Panc1 (cell line): ENCODE data around the gene CELF2.

ENCODE experiments used
- POLR2AphosphoS5 ChIP-seq: IDR thresholded peaks from 2 replicates; pipeline ENCODE4 v1.6.1; 2012; ENCODE audit warnings: mild to moderate bottlenecking, low read depth, low read length, moderate library complexity
- SIN3A ChIP-seq: IDR thresholded peaks from 2 replicates; pipeline ENCODE4 v1.6.1; 2012; ENCODE audit warnings: low read depth, mild to moderate bottlenecking, low read length, moderate library complexity, borderline replicate concordance; ENCODE audit not compliant: insufficient read depth
- TCF7L2 ChIP-seq: IDR thresholded peaks from 2 replicates; pipeline ENCODE4 v1.6.1; 2011; ENCODE audit warnings: mild to moderate bottlenecking, low read depth, low read length, inconsistent platforms
- TF ChIP-seq, protein P1 (sequence below): fragments of 450-650 bp; IDR thresholded peaks from 2 replicates; pipeline ENCODE4 v1.5.1; 2017; ENCODE audit warnings: mild to moderate bottlenecking
- TF ChIP-seq, protein P2 (sequence below), 2 experiments: IDR thresholded peaks; 2 replicates each; pipeline ENCODE4 v1.6.1; 2011 to 2012; ENCODE audit warnings: low read depth in 2 of 2, control low read depth in 1 of 2, low read length in 1 of 2, mild to moderate bottlenecking in 1 of 2, moderate library complexity in 1 of 2; ENCODE audit not compliant: insufficient read depth in 1 of 2

DNA sequence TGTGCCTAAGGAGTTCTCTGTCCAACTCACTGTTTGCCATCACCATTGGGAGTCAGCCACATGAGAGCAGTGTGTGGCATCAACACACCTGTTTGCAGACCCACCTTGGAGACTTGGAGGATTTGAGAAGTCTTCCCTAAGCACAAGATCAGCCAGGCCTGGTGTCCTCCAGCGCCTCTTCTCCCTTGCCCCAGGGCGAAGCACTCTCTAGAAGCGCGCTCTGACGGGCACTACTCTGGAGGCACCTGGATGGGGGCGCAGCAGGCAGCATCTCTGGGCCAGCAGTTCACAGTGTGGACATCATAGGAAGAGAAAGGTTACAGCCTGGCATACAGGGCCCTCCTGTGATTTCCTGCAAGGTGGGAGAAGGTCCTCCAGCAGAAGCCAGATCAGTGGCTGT lies 289.3 kb downstream of the CELF2 start:
- TF ChIP-seq, protein P1, sequence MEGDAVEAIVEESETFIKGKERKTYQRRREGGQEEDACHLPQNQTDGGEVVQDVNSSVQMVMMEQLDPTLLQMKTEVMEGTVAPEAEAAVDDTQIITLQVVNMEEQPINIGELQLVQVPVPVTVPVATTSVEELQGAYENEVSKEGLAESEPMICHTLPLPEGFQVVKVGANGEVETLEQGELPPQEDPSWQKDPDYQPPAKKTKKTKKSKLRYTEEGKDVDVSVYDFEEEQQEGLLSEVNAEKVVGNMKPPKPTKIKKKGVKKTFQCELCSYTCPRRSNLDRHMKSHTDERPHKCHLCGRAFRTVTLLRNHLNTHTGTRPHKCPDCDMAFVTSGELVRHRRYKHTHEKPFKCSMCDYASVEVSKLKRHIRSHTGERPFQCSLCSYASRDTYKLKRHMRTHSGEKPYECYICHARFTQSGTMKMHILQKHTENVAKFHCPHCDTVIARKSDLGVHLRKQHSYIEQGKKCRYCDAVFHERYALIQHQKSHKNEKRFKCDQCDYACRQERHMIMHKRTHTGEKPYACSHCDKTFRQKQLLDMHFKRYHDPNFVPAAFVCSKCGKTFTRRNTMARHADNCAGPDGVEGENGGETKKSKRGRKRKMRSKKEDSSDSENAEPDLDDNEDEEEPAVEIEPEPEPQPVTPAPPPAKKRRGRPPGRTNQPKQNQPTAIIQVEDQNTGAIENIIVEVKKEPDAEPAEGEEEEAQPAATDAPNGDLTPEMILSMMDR, result no peak
- no peak for TF ChIP-seq POLR2AphosphoS5
- no peak for TF ChIP-seq SIN3A
- TF ChIP-seq, protein P2, sequence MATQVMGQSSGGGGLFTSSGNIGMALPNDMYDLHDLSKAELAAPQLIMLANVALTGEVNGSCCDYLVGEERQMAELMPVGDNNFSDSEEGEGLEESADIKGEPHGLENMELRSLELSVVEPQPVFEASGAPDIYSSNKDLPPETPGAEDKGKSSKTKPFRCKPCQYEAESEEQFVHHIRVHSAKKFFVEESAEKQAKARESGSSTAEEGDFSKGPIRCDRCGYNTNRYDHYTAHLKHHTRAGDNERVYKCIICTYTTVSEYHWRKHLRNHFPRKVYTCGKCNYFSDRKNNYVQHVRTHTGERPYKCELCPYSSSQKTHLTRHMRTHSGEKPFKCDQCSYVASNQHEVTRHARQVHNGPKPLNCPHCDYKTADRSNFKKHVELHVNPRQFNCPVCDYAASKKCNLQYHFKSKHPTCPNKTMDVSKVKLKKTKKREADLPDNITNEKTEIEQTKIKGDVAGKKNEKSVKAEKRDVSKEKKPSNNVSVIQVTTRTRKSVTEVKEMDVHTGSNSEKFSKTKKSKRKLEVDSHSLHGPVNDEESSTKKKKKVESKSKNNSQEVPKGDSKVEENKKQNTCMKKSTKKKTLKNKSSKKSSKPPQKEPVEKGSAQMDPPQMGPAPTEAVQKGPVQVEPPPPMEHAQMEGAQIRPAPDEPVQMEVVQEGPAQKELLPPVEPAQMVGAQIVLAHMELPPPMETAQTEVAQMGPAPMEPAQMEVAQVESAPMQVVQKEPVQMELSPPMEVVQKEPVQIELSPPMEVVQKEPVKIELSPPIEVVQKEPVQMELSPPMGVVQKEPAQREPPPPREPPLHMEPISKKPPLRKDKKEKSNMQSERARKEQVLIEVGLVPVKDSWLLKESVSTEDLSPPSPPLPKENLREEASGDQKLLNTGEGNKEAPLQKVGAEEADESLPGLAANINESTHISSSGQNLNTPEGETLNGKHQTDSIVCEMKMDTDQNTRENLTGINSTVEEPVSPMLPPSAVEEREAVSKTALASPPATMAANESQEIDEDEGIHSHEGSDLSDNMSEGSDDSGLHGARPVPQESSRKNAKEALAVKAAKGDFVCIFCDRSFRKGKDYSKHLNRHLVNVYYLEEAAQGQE (IDR thresholded peaks at IDR 0.05; ENCODE audit: insufficient read depth in 1 of 2, low read depth in 2 of 2, low read length in 1 of 2), result no peak
- no peak for TF ChIP-seq TCF7L2
